ENCODE data around the gene GPR52. TPM values are rescaled to one million over a fixed set of nuclear protein-coding genes. Genes with fewer than 3 reads are reported as not detected.

The GPR52 gene
- total RNA-seq, 4 donors from 2014 or later = 0.58 to 5.0 (median 1.7) TPM

DNA sequence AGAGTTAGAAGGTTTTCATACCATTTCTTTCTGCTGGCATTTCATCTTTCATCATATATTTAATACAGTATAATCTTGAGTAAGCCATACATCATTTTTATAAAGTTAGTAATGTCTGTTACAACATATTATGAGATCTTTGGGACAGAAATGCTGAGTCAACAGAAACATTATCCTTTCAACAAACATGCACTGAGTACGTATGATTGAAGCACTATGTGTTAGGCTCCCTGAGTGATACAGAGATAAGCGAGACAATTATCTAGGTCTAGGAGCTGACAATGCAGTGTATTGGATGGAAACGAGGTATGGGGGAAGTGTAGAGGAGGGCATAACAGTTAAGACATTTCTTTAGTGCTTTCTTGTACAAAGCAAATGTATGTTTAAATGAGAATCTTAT lies 19.7 kb upstream of the GPR52 start:
- peaks cover 0 to 11% (median 2%) of the 10 kb centered on the region in 4 donors for H3K4me1 ChIP-seq
- 90% methylated on average over 3 of the region's 3 CpGs for WGBS
- no peak for TF ChIP-seq POLR2A (IDR thresholded peaks at IDR 0.05; ENCODE audit: low read depth)
- TF ChIP-seq POLR2AphosphoS5 (IDR thresholded peaks at IDR 0.05) = no peak
- TF ChIP-seq, protein P1, sequence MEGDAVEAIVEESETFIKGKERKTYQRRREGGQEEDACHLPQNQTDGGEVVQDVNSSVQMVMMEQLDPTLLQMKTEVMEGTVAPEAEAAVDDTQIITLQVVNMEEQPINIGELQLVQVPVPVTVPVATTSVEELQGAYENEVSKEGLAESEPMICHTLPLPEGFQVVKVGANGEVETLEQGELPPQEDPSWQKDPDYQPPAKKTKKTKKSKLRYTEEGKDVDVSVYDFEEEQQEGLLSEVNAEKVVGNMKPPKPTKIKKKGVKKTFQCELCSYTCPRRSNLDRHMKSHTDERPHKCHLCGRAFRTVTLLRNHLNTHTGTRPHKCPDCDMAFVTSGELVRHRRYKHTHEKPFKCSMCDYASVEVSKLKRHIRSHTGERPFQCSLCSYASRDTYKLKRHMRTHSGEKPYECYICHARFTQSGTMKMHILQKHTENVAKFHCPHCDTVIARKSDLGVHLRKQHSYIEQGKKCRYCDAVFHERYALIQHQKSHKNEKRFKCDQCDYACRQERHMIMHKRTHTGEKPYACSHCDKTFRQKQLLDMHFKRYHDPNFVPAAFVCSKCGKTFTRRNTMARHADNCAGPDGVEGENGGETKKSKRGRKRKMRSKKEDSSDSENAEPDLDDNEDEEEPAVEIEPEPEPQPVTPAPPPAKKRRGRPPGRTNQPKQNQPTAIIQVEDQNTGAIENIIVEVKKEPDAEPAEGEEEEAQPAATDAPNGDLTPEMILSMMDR (IDR thresholded peaks at IDR 0.05) = no peak
- no peak for TF ChIP-seq EP300 (IDR thresholded peaks at IDR 0.05)
- no peak for DNase-seq (ENCODE audit: extremely low spot score)
- no peaks in the 10 kb centered on the region for H3K36me3 ChIP-seq
- H3K9me3 ChIP-seq = no peaks in the 10 kb centered on the region
- no peak overlapping the region for H3K4me3 ChIP-seq
- intact Hi-C loops (cut with DNase I) = no loop called here
- H3K27me3 ChIP-seq = no peaks in the 10 kb centered on the region
- H3K27ac ChIP-seq (replicated peaks in 1 of 4) = no peak overlapping the region

DNA sequence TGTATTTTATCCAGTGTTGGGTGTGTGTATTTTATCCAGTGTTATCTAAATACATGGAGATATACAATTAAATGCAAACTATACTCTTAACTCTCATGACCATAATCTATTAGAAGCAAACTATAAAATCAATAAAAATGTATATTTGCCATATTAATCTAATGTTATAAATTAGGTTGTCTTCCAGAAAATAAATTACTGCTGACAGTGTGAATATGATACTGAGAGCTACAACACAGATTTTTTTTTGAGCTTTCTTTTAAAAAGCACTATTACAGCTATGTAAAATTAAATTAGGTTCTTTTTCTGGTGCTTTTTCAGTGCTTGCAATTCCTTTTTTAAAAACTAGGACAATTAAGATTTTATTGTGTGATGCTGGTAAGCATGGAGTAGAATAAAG lies 19.0 kb upstream of the GPR52 start:
- no peak for TF ChIP-seq EP300 (IDR thresholded peaks at IDR 0.05)
- no peak for TF ChIP-seq POLR2AphosphoS5 (IDR thresholded peaks at IDR 0.05)
- TF ChIP-seq POLR2A (IDR thresholded peaks at IDR 0.05; ENCODE audit: low read depth) = no peak
- TF ChIP-seq, protein P1 (IDR thresholded peaks at IDR 0.05) = no peak
- Histone ChIP-seq H3K27ac (replicated peaks in 1 of 4) (no peak overlapping the region), H3K9me3 (no peaks in the 10 kb centered on the region), H3K27me3 (no peaks in the 10 kb centered on the region), H3K4me1 (peaks cover 0 to 4% (median 2%) of the 10 kb centered on the region in 4 donors), H3K4me3 (no peak overlapping the region), H3K36me3 (no peaks in the 10 kb centered on the region)
- intact Hi-C loops (cut with DNase I) = no loop called here
- no peak for DNase-seq (ENCODE audit: extremely low spot score)

DNA sequence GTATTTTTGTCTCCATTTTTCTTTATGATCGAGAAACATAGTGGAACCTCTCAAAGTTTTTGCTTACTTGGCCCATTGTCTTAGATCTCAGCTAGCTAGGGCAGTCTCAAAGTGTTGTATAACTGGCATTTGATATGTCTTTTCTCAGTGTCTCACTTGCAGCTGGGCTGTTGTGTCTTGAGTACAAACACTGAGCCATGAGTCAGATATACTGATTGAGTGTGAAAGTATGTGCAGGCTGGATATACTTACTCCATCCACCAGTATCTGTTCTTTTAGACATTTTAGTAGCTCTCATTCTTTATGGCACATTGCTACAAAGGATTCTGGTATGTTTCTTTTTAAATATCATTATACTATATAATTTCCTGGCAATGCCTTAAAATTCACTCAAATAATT lies 14.3 kb upstream of the GPR52 start:
- 5% methylated on average over 1 of the region's 1 CpG for WGBS

DNA sequence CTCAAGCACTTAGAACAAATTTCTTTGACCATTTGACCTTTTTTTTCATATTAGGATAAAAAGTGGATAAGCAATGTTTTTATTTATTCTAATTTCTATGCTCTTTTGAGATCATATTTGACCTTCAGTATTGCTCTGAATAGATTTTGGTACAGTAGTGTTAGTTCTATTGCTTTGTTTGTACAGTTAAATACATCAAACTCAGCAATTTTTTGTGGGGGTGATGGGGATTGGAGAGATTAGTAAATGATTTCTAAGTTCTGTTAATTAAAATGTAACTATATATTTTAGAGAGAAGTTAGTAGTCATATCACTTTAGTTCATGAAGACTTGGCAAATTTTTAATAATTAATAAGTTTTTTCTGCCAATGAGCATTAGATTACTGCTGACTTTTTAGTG lies 2.4 kb upstream of the GPR52 start:
- Histone ChIP-seq H3K36me3 (no peaks in the 10 kb centered on the region), H3K9me3 (no peaks in the 10 kb centered on the region), H3K27me3 (no peaks in the 10 kb centered on the region), H3K27ac (replicated peaks in 1 of 4) (no peak overlapping the region), H3K4me1 (peaks cover 11 to 17% (median 16%) of the 10 kb centered on the region in 4 donors), H3K4me3 (no peak overlapping the region)
- DNase-seq (ENCODE audit: extremely low spot score) = no peak
- intact Hi-C loops (cut with DNase I) = no loop called here
- TF ChIP-seq EP300 (IDR thresholded peaks at IDR 0.05) = no peak
- TF ChIP-seq, protein P1 (IDR thresholded peaks at IDR 0.05) = no peak
- TF ChIP-seq POLR2AphosphoS5 (IDR thresholded peaks at IDR 0.05) = no peak
- no peak for TF ChIP-seq POLR2A (IDR thresholded peaks at IDR 0.05; ENCODE audit: low read depth)

More for the DNA sequence above, 14.3 kb upstream of the GPR52 start:
- TF ChIP-seq EP300 (IDR thresholded peaks at IDR 0.05) (no peak), POLR2AphosphoS5 (IDR thresholded peaks at IDR 0.05) (no peak), POLR2A (IDR thresholded peaks at IDR 0.05; ENCODE audit: low read depth) (no peak)
- TF ChIP-seq, protein P1 (IDR thresholded peaks at IDR 0.05) = no peak
- no peaks in the 10 kb centered on the region for H3K9me3 ChIP-seq
- H3K4me3 ChIP-seq = no peak overlapping the region
- DNase-seq (ENCODE audit: extremely low spot score) = no peak
- no peak overlapping the region for H3K27ac ChIP-seq (replicated peaks in 1 of 4)
- no peaks in the 10 kb centered on the region for H3K36me3 ChIP-seq
- no peaks in the 10 kb centered on the region for H3K4me1 ChIP-seq
- H3K27me3 ChIP-seq = no peaks in the 10 kb centered on the region
- intact Hi-C loops (cut with DNase I) = no loop called here

DNA sequence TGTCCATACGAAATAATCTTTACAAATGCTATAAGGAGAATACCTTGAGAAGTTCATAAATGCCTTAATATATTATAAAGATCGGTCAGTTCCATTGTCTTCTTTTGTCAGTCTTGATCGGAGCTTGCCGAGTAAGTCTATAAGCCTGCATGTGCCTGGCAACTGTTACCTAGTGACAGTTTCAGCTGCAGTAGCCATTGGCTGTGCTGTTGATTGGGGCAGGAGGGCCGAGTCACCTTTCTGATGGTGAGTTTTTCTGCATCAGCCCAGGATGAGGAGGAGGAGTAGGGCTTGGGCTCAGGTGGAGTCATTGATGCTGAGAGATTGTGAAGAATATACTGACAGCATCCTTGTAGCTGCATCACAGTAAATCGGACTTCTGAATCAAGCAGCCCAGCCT lies 1.9 kb upstream of the GPR52 start:
- no peak for DNase-seq (ENCODE audit: extremely low spot score)
- Histone ChIP-seq H3K27me3 (no peaks in the 10 kb centered on the region), H3K36me3 (no peaks in the 10 kb centered on the region), H3K27ac (replicated peaks in 1 of 4) (no peak overlapping the region), H3K9me3 (no peaks in the 10 kb centered on the region), H3K4me1 (peaks cover 11 to 17% (median 16%) of the 10 kb centered on the region in 4 donors), H3K4me3 (no peak overlapping the region)
- TF ChIP-seq, protein P1 (IDR thresholded peaks at IDR 0.05) = no peak
- TF ChIP-seq POLR2AphosphoS5 (IDR thresholded peaks at IDR 0.05) = no peak
- TF ChIP-seq EP300 (IDR thresholded peaks at IDR 0.05) = no peak
- TF ChIP-seq POLR2A (IDR thresholded peaks at IDR 0.05; ENCODE audit: low read depth) = no peak
- WGBS = 87% methylated on average over 6 of the region's 6 CpGs
- intact Hi-C loops (cut with DNase I) = no loop called here
